GM23248 (cell line): ENCODE data around the gene SYNPO2.

Experiments
- EZH2 ChIP-seq: fragments of 200-600 bp; sonication (generic); IDR thresholded peaks from 2 replicates; pipeline ENCODE4 v1.6.1; 2018; ENCODE audit warnings: antibody characterized with exemption, mild to moderate bottlenecking; ENCODE audit not compliant: insufficient read depth, poor library complexity, severe bottlenecking
- EZH2phosphoT487 ChIP-seq: fragments of 200-600 bp; sonication (generic); IDR thresholded peaks from 2 replicates; pipeline ENCODE4 v1.6.1; 2018; ENCODE audit warnings: antibody characterized with exemption, moderate library complexity, mild to moderate bottlenecking, low read depth; ENCODE audit not compliant: insufficient read depth

- TF ChIP-seq EZH2: no peak
- no peak for TF ChIP-seq EZH2phosphoT487
These were observed 142.6 kb downstream of the SYNPO2 start for GRCh38 chr4:119031218-119031617.
